Activated gamma-delta T cell treated with anti-CD3 and anti-CD28 coated beads, Interleukin-2, amount 50 U/mL, for 16 hours (primary cell): ENCODE measurements around the gene ADAD2.

Experiments
- DNase-seq: peaks from one replicate; pipeline ENCODE4 v3.0.0-alpha.2; 2020; ENCODE audit warnings: low read depth

Gene ADAD2

DNA sequence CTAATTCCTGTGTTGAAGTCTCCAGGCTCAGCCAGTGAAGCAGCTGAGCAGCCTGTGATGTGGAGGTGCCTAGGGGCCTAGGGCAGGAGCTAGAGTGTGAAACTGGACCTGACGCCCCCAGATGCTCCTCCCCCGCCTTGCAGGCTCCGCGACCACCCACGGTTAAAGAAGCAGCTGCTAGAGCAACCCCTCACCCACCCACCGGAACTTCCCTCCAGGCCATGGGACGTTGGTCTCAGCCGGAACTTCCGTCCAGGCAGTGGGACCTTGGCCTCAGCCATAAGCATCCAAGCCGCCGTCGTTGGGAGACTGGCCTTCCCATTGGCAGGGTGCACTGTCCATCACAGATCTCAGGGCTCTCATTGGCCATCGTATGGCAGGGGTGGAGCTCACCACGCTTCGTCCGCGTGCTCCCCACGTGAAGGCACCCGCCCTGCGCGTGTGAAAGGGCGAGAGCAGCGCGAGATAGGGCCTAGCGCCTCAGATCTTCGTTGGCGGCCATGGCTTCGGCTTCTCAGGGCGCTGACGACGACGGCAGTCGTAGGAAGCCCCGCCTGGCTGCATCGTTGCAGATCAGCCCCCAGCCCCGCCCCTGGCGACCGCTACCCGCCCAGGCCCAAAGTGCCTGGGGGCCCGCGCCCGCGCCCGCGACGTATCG lies at the start of gene ADAD2:
Gene ADAD2, plus strand, starts transcription at position 427 of the 658 bp plus-strand sequence. Its CDS starts 74 bp downstream, at position 501.
- no peak for DNase-seq

DNA sequence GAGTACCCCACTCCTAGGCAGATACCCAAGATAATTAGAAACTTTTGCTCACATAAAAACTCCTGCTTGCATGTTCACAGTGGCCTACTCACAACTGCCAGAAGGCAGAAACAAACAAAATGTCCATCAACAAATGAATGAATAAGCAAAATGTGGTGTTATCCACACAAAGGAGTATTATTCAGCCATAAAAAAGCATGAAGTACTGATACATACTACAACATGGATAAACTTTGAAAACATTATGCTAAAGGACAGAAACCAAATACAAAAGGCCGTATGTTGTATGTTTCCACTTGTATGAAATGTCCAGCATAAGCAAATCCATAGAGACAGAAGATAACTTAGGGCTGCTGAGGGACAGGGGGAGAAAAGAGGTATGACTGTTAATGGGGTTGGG lies 47.9 kb upstream of the ADAD2 start:
- no peak for DNase-seq

DNA sequence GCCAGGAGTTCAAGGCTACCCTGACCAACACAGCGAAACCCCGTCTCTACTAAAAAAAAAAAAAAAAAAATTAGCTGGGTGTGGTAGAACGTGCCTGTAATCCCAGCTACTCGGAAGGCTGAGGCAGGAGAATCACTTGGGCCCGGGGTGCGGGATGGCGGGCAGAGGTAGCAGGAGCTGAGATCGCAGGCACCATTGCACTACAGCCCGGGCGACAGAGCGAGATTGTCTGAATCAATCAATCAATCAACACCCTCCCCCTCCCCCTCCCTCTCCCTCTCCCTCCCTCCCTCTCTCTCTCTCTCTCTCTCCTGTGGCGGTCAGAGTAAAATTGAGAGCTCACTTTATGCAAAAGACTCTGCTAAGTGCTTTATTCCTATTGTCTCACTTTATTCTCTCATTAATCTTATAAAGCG lies 47.2 kb upstream of the ADAD2 start:
- DNase-seq, result no peak

DNA sequence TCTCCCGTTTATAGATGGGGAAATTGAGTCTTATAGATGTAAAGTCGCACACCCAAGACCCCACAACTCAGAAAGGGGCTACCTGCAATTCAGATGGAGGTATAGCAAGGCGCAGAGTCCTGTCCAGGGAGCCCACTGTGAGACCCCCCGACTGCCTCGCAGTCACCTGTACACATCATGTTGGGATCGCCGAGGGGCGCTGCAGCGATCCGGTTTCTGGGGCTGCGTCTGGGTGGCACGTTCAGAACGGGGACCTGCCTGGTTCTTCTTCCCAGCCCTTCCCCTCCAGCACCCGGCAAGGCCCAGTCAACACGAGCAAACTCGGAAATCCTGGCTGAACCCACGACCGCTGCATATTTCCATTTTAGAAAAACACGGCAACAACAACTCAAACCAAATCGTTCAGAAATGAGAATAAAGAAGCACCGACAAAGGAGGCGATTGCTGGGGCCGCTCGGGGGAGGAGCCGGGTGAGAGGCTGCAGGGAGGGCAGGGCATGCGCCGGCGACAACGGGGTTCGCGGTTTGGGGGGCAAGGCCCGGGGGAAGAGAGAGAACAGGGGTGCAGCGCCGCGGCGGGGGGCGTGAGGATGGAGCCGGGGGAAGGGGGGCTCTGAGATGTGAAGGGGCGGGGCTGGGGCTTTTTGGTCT lies 46.6 kb upstream of the ADAD2 start:
- peak; percentile 11 for DNase-seq

DNA sequence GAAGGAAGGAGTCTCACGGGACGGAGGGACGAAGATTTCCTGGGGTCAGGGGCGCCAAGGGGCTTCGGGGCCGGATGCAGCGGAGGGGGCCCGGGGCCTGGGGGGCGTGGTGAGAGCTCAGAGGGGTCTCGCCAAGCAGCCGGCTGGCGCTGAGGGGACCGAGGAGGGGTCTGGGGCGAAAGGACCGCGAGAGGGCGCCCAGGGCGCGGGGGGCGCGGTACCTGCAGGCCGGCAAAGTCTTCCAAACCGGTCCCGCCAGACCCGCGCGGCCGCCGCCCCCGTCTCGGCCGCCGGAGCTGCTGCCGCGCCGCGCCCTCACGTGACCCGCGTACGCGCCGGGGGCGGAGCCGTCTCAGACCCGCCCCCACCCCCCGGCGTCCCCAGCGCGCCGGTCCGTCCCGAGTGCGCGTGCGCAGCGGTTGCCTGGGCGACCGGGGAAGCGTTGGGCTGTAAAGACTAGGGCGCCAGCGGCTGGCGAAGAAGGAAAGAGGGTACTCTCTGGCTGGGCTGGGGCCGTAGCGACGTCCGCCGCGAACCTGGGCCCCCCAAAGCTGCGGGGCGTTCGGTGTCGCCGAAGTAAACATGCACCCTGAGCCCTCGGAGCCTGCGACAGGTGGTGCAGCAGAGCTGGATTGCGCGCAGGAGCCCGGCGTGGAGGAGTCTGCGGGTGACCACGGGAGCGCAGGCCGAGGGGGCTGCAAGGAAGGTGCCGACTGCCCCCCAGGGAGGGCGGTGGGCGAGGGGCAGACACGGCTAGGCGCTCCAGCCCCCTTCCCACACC lies 45.9 kb upstream of the ADAD2 start, which contains the start of the genes DNAAF1 and HSDL1:
Gene DNAAF1, plus strand, starts transcription at position 450 of the 781 bp plus-strand sequence. Its CDS starts 133 bp downstream, at position 583.
Gene HSDL1, minus strand, starts transcription at position 319 of the 781 bp plus-strand sequence. CDS start 13,856 bp downstream, outside the sequence.
- peak; percentile 93 for DNase-seq

DNA sequence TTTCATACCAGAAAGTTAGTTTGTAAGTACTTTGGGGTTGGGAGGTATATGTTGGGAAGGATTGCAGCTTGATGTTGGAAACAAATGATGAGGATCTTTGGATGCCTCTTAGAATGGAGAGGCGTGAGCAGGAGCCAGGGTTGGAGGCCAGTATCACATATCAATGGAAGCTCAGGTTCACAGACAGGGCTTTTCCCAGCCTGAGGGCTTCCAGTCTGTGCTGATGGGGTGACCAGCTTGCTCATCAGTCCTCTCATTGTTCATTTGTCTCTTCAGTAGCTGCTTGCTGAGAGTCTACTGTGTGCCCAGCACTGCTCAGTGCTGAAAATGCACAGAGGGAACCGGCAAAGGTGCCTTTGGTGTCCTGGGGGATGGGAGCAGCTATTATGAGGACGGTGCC lies 40.0 kb upstream of the ADAD2 start:
- no peak for DNase-seq

DNA sequence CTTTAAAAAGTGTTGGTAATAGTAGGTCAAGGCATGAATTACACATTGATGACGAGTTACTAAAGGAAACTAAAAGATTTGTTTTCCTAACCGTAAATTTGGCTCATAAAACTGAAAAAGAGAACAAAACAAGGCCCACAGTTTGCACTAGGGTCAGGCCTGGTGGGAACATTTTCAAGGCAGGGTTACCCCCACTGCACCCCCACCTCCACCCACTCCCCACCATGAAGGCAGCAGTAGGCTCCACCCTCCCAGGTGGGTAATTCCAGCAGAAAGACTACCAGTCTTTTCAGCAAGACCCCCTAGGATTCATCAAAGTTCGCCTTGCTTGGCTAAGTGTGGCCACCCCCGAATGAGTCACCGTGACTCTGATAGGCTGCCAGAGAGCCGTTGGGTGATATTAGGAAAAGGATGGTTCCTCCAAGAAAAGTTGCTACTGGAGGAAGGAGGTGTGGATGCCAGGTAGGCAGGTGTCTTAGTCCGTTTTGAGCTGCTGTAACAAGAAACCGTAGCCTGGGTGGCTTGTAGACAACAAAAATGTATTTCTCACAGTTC lies 37.2 kb upstream of the ADAD2 start:
- DNase-seq, result no peak

DNA sequence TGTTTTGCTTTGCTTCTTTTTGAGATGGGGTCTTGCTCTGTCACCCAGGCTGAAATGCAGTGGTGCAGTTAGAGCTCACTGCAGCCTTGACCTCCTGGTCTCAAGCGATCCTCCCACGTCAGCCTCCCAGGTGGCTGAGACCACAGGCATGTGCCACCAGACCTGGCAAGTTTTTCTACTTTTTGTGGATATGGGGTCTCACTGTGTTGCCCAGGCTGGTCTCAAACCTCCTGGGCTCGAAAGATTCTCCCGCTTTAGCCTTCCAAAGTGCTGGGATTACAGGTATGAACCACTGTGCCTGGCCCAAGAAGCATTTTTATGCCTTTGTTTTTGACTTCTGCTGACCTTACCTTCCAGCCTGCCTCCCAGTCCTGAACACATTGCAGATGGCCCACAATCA lies 35.7 kb upstream of the ADAD2 start:
- DNase-seq, result no peak

DNA sequence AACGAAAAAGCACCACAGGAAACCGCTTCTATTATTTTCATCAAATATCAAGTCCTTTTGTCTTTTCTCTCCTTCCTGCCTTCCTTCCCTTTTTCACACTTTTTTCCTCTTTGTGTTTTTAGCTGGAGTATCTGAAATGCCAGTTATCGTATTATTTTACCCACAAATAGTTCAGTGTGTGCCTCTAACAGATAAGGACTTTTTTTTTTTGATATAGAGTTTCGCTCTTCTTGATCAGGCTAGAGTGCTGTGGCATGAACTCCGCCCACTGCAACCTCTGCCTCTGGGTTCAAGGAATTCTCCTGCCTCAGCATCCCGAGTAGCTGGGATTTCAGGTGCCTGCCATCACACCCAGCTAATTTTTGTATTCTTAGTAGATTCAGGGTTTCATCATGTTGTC lies 35.2 kb upstream of the ADAD2 start:
- no peak for DNase-seq

DNA sequence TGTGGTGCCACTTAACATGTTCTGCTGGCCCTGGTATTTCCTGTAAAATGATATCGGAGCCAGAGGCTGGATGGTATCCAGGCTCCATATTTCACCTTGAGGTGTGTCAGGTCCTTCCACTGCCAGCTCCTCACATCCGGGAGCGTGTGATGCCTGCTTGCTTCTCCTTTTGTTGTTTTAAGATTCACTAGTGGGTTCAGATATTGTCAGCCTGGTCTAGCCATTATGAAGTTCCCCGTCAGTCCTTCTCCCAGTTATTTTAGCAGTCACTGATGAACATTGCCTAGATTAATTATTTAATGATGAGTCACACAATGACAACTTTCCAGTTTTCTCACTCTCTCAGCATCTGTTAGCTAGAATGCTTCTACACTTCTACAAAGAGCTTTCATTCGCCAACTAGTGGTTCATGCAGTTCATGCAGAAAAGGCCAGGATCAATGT lies 34.6 kb upstream of the ADAD2 start:
- no peak for DNase-seq

DNA sequence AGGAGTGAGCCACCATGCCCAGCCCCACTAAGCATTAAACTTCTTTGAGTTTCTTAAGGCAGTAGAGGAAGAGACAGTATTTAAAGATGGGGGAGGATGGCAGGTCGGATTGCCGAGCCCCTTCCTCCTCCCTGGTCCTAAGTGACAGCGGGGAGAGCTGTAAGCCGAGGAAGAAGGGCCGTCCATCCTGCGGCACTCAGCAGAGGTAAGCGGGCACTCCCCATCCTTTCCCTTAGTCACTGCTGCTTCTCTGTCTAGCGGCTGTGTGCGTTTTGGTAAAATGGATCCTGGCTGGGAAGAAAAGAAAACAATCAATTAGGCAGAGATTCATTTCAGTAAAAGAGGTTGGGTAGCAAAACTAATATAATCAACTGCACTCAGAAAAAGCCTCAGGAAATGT lies 31.9 kb upstream of the ADAD2 start:
- no peak for DNase-seq

DNA sequence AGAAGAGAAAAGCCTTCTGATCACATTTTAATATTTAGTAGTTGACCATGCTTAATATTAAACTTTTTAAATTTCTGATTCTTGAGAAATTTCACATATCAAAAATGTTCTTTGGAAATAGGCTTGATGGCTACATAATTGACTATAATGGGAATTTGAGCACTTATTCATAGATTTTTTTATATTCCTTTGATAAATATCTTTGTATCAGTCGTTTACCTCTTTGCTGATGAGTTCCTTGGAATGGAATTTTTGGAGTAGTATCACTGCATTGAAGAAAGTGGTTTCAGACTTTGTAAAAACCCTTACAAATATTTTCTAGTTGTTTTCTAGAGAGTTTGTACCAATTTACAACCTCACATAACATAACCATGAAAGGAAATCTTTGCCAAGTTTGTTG lies 31.2 kb upstream of the ADAD2 start:
- DNase-seq, result no peak

DNA sequence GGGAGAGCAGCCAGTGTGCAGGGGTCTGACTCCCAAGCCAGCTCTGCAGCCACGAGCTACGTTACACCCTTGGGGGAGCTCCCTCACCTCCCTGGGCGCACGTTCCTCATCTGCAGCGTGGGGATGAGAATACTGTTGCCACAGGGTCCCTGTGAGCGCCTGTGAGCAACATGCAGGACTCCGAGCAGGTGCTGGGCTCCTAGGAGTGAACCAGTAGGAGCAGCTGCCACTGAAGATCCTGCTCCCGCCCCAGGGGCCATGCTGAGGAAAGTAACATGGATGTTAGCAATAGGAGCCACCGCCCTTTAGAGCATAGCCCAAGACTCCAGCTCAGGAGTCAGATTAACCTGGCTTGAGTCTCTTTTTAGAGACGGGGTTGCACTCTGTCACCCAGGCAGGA lies 29.9 kb upstream of the ADAD2 start:
- no peak for DNase-seq

DNA sequence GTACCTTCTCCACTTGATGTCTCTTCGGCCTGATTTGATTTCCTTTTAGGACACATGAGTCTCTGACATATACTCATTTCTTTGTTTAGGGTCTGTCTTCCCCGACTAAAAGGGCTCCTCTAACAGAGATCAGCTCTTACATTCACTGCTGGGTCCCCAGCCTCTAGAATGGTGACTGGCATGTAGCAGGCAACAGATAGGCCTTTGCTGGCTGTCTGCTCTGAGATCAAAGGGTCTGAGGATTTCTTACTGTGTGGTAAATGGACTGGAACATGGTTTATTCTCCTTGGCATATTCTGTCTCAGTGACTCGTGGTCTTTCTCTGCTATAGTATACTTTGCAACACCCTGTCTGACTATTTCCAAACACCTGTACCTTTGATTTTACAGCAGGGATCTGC lies 29.2 kb upstream of the ADAD2 start:
- DNase-seq, result no peak

DNA sequence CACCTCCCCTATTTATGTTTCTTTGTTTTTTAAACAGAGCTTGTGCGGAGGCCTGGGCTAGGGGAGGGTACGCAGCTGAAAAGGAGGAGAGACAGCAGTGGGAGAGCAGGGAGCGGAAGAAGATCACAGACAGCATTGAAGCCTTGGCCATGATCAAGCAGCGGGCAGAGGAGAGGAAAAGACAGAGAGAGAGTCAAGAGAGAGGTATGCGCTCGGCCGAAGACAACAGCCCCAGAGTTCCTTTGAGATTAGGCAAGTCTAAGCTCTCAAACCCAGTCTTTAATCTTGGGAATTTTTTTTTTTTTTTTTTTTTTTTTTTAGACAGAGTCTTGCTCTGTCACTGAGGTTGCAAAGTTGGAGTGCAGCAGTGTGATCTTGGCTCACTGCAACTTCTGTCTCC lies 25.2 kb upstream of the ADAD2 start:
- no peak for DNase-seq

DNA sequence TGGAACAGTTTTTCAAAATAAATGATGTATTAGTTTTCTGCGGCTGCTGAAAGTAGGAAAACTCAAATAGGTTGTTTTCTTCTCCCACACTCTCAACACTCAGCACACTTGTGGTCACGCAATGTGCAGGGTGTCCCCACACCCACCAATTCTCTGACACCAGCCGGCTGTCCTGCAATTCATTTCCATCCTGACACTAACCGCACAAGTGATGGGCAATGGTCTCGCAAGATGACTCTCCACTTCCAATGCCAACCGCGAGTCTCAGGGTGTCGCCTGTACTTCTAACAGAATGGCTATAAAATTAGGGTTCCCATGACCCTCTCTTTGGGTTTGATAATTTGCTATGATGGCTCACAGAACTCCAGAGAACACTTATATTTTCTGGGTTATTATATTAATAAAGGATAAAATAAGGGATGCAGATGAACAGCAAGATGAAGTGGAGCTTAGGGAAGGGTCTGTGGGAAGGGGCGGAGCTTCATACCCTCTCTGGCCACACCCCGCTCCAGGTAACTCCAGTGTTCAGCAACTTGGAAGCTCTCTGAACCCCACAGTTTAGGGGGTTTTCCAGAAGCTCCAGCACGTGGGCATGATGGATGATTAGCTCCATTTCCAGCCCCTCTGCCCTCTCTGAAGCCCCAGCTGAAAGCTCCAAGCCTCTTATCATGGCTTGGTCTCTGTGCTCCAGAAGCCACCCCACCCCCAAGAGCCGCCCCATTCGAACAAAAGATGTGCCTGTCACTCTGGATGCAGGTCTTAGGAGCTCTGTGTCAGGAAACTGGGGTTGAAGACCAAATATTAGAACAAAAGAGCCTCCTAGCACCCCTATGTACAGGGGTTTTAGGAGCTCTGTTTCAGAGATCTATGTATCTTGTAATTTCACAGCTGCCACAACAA lies 23.9 kb upstream of the ADAD2 start:
- DNase-seq, result no peak

DNA sequence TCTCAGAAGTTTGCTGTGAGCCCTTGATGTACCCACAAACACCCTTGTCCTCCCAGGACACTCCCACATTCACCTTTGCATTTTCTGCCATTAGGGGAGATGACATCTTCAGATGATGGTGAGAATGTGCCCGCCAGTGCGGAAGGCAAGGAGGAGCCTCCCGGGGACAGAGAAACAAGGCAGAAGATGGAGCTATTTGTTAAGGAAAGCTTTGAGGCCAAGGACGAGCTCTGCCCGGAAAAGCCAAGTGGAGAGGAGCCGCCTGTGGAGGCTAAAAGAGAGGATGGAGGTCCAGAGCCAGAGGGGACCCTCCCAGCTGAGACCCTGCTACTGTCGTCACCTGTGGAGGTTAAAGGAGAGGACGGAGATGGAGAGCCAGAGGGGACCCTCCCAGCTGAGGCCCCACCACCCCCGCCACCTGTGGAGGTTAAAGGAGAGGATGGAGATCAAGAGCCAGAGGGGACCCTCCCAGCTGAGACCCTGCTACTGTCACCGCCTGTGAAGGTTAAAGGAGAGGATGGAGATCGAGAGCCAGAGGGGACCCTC lies 21.1 kb upstream of the ADAD2 start:
- DNase-seq, result no peak

DNA sequence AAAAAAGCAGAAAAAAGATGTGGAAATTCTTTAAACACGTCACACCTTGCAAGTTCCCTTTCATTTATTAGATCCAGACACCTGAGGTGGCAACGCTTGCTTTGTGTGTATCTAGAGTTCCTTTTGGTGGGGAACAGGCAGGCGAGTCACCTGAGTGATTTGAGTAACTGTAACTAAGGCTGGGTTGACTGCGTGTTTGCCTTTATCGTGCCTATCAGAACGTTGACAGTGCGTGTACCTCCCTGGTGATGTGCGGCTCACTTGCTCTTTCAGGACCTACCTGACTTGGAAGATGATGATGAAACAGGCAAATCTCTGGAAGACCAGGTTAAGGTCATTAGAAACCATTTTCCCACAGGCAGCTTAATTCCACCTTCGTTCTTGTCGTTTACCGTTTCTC lies 16.6 kb upstream of the ADAD2 start:
- no peak for DNase-seq

DNA sequence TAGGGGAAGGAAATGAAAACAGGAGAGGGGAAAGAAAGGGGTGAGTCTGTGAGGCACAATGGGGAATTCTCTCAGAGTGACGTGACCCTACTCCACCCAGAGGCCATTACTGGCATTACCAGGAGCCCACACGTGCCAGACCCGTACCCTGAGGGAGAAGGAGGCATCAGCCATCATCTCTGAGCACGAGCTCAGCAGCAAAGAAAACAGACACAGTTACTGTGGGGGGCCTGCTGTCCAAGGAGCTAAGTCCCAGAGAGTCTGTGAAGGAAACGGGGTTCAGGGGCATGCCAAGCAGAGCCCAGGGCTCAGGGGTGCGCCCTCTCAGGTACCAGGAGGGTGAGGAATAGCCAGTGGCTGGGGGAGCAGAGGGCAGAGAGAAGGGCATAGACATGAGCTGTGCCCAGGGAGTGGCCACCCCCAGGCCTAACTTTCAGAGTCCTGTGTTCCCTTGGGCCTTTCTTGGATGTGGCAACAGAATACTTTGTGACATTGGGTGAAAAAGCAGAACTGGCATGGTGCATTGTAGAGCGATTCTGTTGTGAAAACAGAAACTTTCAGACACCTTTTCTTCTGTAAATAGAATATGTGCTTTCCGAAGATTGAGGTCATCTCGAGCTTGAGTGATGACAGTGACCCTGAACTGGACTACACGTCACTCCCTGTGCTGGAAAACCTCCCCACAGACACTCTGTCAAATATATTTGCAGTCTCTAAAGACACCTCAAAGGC lies 15.4 kb upstream of the ADAD2 start:
- DNase-seq, result peak; percentile 15
